Caco-2 (cell line): ENCODE data around the gene OR8I2. TPM values are rescaled to one million over a fixed set of nuclear protein-coding genes. Genes with fewer than 3 reads are reported as not detected.
"Not testable (repeated sequence)": the region's sequence is repeated elsewhere in the genome, so short reads cannot be mapped to it uniquely, and the experiment has no call there.

Experiments used
- BruUV-seq: library from RNA; stranded (reverse); fragments of 400-500 nt; replicated peaks from 2 replicates; lab custom pipeline; 2021; lab: Mats Ljungman, UMichigan
- CTCF ChIA-PET: fragments of 300-600 bp; sonication (Branson Sonifier 250); formaldehyde crosslinking; loops from one replicate; lab custom pipeline; 2022; ENCODE audit warnings: antibody characterized with exemption; lab: Charles Lee
- POLR2A ChIA-PET: fragments of 300-600 bp; sonication (Branson Sonifier 250); formaldehyde crosslinking; loops from one replicate; lab custom pipeline; 2022; ENCODE audit warnings: antibody characterized with exemption; lab: Charles Lee
- DNase-seq, 2 experiments: peaks; one replicate each; pipeline versions ENCODE4 v3.0.0 to v3.0.0-alpha.2; 2020 to 2022
- H3K27me3 ChIP-seq: replicated peaks from 2 replicates; pipeline ENCODE4 v1.6.0; 2011; ENCODE audit warnings: low read length; ENCODE audit not compliant: control insufficient read depth, insufficient read depth
- H3K36me3 ChIP-seq: 2 replicates; pipeline ENCODE4 v1.5.1; 2011; ENCODE audit warnings: low read length; ENCODE audit not compliant: control insufficient read depth, insufficient read depth
- H3K4me1 ChIP-seq: fragments of 250-450 bp; sonication (Bioruptor Pico); 2 replicates; pipeline ENCODE4 v1.5.1; 2020; ENCODE audit warnings: mild to moderate bottlenecking
- H3K4me3 ChIP-seq: 2 replicates; pipeline ENCODE4 v1.5.1; 2011; ENCODE audit warnings: low read depth, mild to moderate bottlenecking, control low read depth, low read length
- H3K9me3 ChIP-seq: fragments of 250-450 bp; sonication (Bioruptor Pico); 2 replicates; pipeline ENCODE4 v1.5.1; 2020; ENCODE audit warnings: mild to moderate bottlenecking, moderate library complexity
- H3K27ac Mint-ChIP-seq: one replicate; pipeline ENCODE4 v1.8.0; 2022; ENCODE audit warnings: mixed read lengths; ENCODE audit not compliant: unreplicated experiment
- H3K27me3 Mint-ChIP-seq: one replicate; pipeline ENCODE4 v1.8.0; 2022; ENCODE audit warnings: mixed read lengths; ENCODE audit not compliant: insufficient read depth, unreplicated experiment
- H3K36me3 Mint-ChIP-seq: one replicate; pipeline ENCODE4 v1.8.0; 2022; ENCODE audit warnings: mild to moderate bottlenecking, mixed read lengths; ENCODE audit not compliant: insufficient read depth, unreplicated experiment
- H3K4me1 Mint-ChIP-seq: one replicate; pipeline ENCODE4 v1.8.0; 2022; ENCODE audit warnings: low read depth, mixed read lengths; ENCODE audit not compliant: unreplicated experiment
- H3K4me3 Mint-ChIP-seq: one replicate; pipeline ENCODE4 v1.8.0; 2022; ENCODE audit warnings: mild to moderate bottlenecking, moderate library complexity, mixed read lengths; ENCODE audit not compliant: unreplicated experiment
- H3K9me3 Mint-ChIP-seq: one replicate; pipeline ENCODE4 v1.8.0; 2022; ENCODE audit warnings: mixed read lengths; ENCODE audit not compliant: unreplicated experiment
- CTCF ChIP-seq, 2 experiments: fragments of 200-600 bp in 1 of 2; IDR thresholded peaks; 1 replicate in 1 of 2; 2 replicates in 1 of 2; pipeline versions ENCODE4 v1.5.1 to v1.8.0; 2011 to 2022; ENCODE audit warnings: antibody characterized with exemption in 1 of 2, control low read depth in 1 of 2, inconsistent platforms in 1 of 2, low read depth in 1 of 2, low read length in 1 of 2, mild to moderate bottlenecking in 1 of 2, moderate library complexity in 1 of 2; ENCODE audit not compliant: insufficient read depth in 1 of 2, severe bottlenecking in 1 of 2, unreplicated experiment in 1 of 2
- intact Hi-C: fragments of 100-400 bp; cut with micrococcal nuclease; formaldehyde crosslinking; loops from one replicate; pipeline ENCODE4 v1.10.0; 2022; ENCODE audit not compliant: unreplicated experiment
- total RNA-seq: library from RNA; stranded (reverse); gene quantifications from 2 replicates; pipeline ENCODE4 v1.2.3, GENCODE V29; 2022

OR8I2 gene
- total RNA-seq, 1 experiment from 2014 or later, result not detected

GRCh38 chr11:56122073-56122472 is 29.0 kb downstream of the OR8I2 start, which contains the start of gene OR8H3:
TSS of gene OR8H3 (plus strand) at chr11:56122373. CDS start at chr11:56122373, 0 bp downstream.
- no peaks in the 10 kb centered on the region for H3K9me3 ChIP-seq
- no peak within 1 kb of the TSS for H3K4me3 Mint-ChIP-seq
- H3K4me1 ChIP-seq, result no peaks in the 10 kb centered on the region
- TF ChIP-seq CTCF (IDR thresholded peaks at IDR 0.05; ENCODE audit: insufficient read depth in 1 of 2, low read depth in 1 of 2, low read length in 1 of 2, severe bottlenecking in 1 of 2, unreplicated experiment in 1 of 2), result no peak
- POLR2A ChIA-PET, result no interaction called here
- H3K27ac Mint-ChIP-seq, result no peak within 1 kb of the TSS
- no peaks in the 10 kb centered on the region for H3K9me3 Mint-ChIP-seq
- H3K36me3 Mint-ChIP-seq, result no peaks in the 10 kb centered on the region
- no peaks in the 10 kb centered on the region for H3K36me3 ChIP-seq
- peaks cover 2% of the 10 kb centered on the region for H3K27me3 Mint-ChIP-seq
- no peaks in the 10 kb centered on the region for H3K4me1 Mint-ChIP-seq
- CTCF ChIA-PET, result no interaction called here
- intact Hi-C loops, result no loop called here
- BruUV-seq, result no TSS peak
- H3K27me3 ChIP-seq, result no peaks in the 10 kb centered on the region
- DNase-seq, result no peak
- no peak within 1 kb of the TSS for H3K4me3 ChIP-seq

DNA sequence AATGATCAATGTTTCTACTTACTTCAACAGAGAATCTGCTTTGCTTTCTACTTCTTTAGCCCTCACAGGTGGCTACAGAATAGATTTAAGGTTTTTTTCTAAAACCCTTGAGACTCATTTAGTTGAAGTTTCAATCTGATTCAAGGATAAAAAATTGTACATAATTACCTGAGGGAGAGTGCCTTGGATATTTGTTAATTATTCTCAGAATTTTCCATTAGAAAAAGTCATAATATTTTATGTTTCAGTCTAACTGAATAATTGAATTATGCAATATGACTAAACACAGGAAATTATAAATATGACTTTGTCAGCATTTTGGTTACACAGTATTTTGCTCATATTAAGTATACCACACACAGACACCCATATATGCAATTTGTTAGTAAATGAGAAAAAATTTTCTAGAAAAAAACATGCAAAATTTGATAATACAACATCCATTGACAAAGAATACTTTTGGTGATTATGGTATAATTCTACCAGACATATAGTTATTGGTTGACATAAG is 47.1 kb downstream of the OR8I2 start, which contains the start of gene OR8J3:
TSS of gene OR8J3 (minus strand) at position 51 of the 511 bp plus-strand sequence. CDS start 2,483 bp downstream, outside the sequence.
- Mint-ChIP-seq H3K4me1 (no peaks in the 10 kb centered on the region), H3K9me3 (no peaks in the 10 kb centered on the region), H3K36me3 (no peaks in the 10 kb centered on the region), H3K27ac (no peak within 1 kb of the TSS), H3K27me3 (no peaks in the 10 kb centered on the region), H3K4me3 (no peak within 1 kb of the TSS)
- ChIA-PET POLR2A (no interaction called here), CTCF (no interaction called here)
- Histone ChIP-seq H3K4me1 (no peaks in the 10 kb centered on the region), H3K36me3 (no peaks in the 10 kb centered on the region), H3K27me3 (no peaks in the 10 kb centered on the region), H3K4me3 (no peak within 1 kb of the TSS), H3K9me3 (no peaks in the 10 kb centered on the region; the same call in 1 of the 2 replicates)
- no TSS peak for BruUV-seq
- no peak for TF ChIP-seq CTCF (IDR thresholded peaks at IDR 0.05; ENCODE audit: insufficient read depth in 1 of 2, low read depth in 1 of 2, low read length in 1 of 2, severe bottlenecking in 1 of 2, unreplicated experiment in 1 of 2)
- intact Hi-C loops, result no loop called here
- no peak for DNase-seq

DNA sequence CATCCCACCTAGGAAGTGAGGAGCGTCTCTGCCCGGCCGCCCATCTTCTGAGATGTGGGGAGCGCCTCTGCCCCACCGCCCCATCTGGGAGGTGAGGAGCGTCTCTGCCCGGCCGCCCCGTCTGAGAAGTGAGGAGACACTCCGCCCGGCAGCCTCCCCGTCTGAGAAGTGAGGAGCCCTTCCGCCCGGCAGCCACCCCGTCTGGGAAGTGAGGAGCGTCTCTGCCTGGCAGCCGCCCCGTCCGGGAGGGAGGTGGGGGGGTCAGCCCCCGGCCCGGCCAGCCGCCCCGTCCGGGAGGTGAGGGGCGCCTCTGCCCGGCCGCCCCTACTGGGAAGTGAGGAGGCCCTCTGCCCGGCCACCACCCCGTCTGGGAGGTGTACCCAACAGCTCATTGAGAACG is 50.6 kb downstream of the OR8I2 start:
- BruUV-seq, H3K36me3 Mint-ChIP-seq, H3K27ac Mint-ChIP-seq, intact Hi-C loops, H3K9me3 Mint-ChIP-seq, DNase-seq, H3K36me3 ChIP-seq, H3K27me3 ChIP-seq, H3K4me1 Mint-ChIP-seq, H3K9me3 ChIP-seq, POLR2A ChIA-PET, H3K27me3 Mint-ChIP-seq, H3K4me3 Mint-ChIP-seq, H3K4me3 ChIP-seq, H3K4me1 ChIP-seq, CTCF ChIA-PET: not testable (repeated sequence)

Other genes starting within 250 kb of the OR8I2 start
- not detected in 2 replicates for gene TRIM51, start 210.0 kb upstream of the OR8I2 start, total RNA-seq
- gene OR5W2, start 178.7 kb upstream of the OR8I2 start, total RNA-seq, result not detected in 2 replicates
- gene OR5I1, start 156.9 kb upstream of the OR8I2 start, total RNA-seq, result not detected in 2 replicates
- gene OR10AG1, start 123.4 kb upstream of the OR8I2 start, total RNA-seq, result not detected in 2 replicates
- not detected in 2 replicates for gene OR5F1, start 98.7 kb upstream of the OR8I2 start, total RNA-seq
- not detected in 2 replicates for gene OR5AS1, start 65.7 kb upstream of the OR8I2 start, total RNA-seq
- not detected in 2 replicates for gene OR8H2, start 10.4 kb downstream of the OR8I2 start, total RNA-seq
- gene OR8H3, start 29.1 kb downstream of the OR8I2 start, total RNA-seq, result not detected in 2 replicates
- gene OR8J3, start 46.9 kb downstream of the OR8I2 start, total RNA-seq, result not detected in 2 replicates
- not detected in 2 replicates for gene OR8K5, start 67.0 kb downstream of the OR8I2 start, total RNA-seq
- not detected in 2 replicates for gene OR5J2, start 83.3 kb downstream of the OR8I2 start, total RNA-seq
- gene OR5T2, start 140.9 kb downstream of the OR8I2 start, total RNA-seq, result not detected in 2 replicates
- gene OR5T3, start 158.9 kb downstream of the OR8I2 start, total RNA-seq, result not detected in 2 replicates
- not detected in 2 replicates for gene OR5T1, start 180.8 kb downstream of the OR8I2 start, total RNA-seq
- not detected in 2 replicates for gene OR8H1, start 198.9 kb downstream of the OR8I2 start, total RNA-seq
- gene OR8K3, start 221.8 kb downstream of the OR8I2 start, total RNA-seq, result not detected in 2 replicates